GM12878 (cell line): ENCODE data around the gene BTBD9. TPM values are rescaled to one million over a fixed set of nuclear protein-coding genes. Genes with fewer than 3 reads are reported as not detected.

Experiments
- ATAC-seq: fragments of 200-7000 bp; cut with Tn5 transposase; 3 replicates; pipeline ENCODE4 v1.9.1; 2020; ENCODE audit warnings: mild to moderate bottlenecking, moderate library complexity
- BruUV-seq: library from RNA; stranded (reverse); fragments of 400-500 nt; replicated peaks from 2 replicates; lab custom pipeline; 2021; lab: Mats Ljungman, UMichigan
- CTCF ChIA-PET: fragments of 300-600 bp; sonication (Branson Sonifier 250); formaldehyde crosslinking; extraction: SDS; loops from one replicate; lab custom pipeline; 2021; ENCODE audit warnings: inconsistent platforms; lab: Yijun Ruan, JAX
- POLR2A ChIA-PET: fragments of 350-600 bp; formaldehyde crosslinking; extraction: SDS; loops from one replicate; lab custom pipeline; 2021; ENCODE audit warnings: inconsistent platforms; lab: Charles Lee
- RAD21 ChIA-PET: fragments of 300-600 bp; sonication (Branson Sonifier 250); formaldehyde crosslinking; loops from one replicate; lab custom pipeline; 2023; ENCODE audit warnings: antibody characterized with exemption; ENCODE audit not compliant: unreplicated experiment; lab: Charles Lee
- SMC1A ChIA-PET: fragments of 300-600 bp; sonication (Branson Sonifier 250); formaldehyde crosslinking; loops from one replicate; lab custom pipeline; 2023; ENCODE audit not compliant: unreplicated experiment, uncharacterized antibody; lab: Charles Lee
- DNase-seq: peaks from one replicate; pipeline ENCODE4 v3.0.0-alpha.2; 2011; ENCODE audit warnings: low read depth, low spot score
- FAIRE-seq: peaks from 3 replicates; lab custom pipeline; 2011; peaks lifted over from hg19 to GRCh38; lab: Jason Lieb, UNC
- H2AFZ ChIP-seq: 2 replicates; pipeline ENCODE4 v1.6.0; 2011; ENCODE audit warnings: low read depth, low read length, control low read depth; ENCODE audit not compliant: control insufficient read depth
- H3K27ac ChIP-seq: 2 replicates; pipeline ENCODE4 v1.5.1; 2011; ENCODE audit warnings: control low read depth; ENCODE audit not compliant: control insufficient read depth, insufficient read depth
- H3K27me3 ChIP-seq, 2 experiments: replicated peaks in 1 of 2; 2 replicates each; pipeline versions ENCODE4 v1.6.0 to v1.6.1; 2011; ENCODE audit warnings: low read length in 1 of 2; ENCODE audit not compliant: control insufficient read depth in 2 of 2, insufficient read depth in 2 of 2
- H3K36me3 ChIP-seq, 2 experiments: 2 replicates each; pipeline ENCODE4 v1.5.1; 2011; ENCODE audit warnings: low read length in 1 of 2; ENCODE audit not compliant: control insufficient read depth in 2 of 2, insufficient read depth in 2 of 2
- H3K4me1 ChIP-seq: 2 replicates; pipeline ENCODE4 v1.6.1; 2011; ENCODE audit warnings: mild to moderate bottlenecking, low read length, moderate library complexity, mixed read lengths; ENCODE audit not compliant: control insufficient read depth, insufficient read depth
- H3K4me2 ChIP-seq: 2 replicates; pipeline ENCODE4 v1.6.0; 2011; ENCODE audit warnings: control low read depth; ENCODE audit not compliant: control insufficient read depth, insufficient read depth
- H3K4me3 ChIP-seq: fragments of 200-600 bp; sonication (generic); 2 replicates; pipeline ENCODE4 v1.5.1; 2016
- H3K79me2 ChIP-seq: 2 replicates; pipeline ENCODE4 v1.6.0; 2011; ENCODE audit warnings: low read length; ENCODE audit not compliant: control insufficient read depth, insufficient read depth
- H3K9ac ChIP-seq: 2 replicates; pipeline ENCODE4 v1.8.0; 2011; ENCODE audit warnings: low read length, control low read depth, mixed read lengths; ENCODE audit not compliant: control insufficient read depth, insufficient read depth
- H3K9me3 ChIP-seq: replicated peaks from 3 replicates; pipeline ENCODE4 v1.5.1; 2011; ENCODE audit warnings: mild to moderate bottlenecking, low read length; ENCODE audit not compliant: control insufficient read depth, insufficient read depth
- H4K20me1 ChIP-seq: 2 replicates; pipeline ENCODE4 v1.6.0; 2011; ENCODE audit not compliant: control insufficient read depth, insufficient read depth
- CBX3 ChIP-seq: fragments of 200-600 bp; sonication (generic); IDR thresholded peaks from 2 replicates; pipeline ENCODE4 v1.6.1; 2016; ENCODE audit warnings: low read depth, borderline replicate concordance
- EGR1 ChIP-seq, 2 experiments: IDR thresholded peaks; 1 replicate in 1 of 2; 2 replicates in 1 of 2; pipeline ENCODE4 v1.6.1; 2011 to 2012; ENCODE audit warnings: low read depth in 2 of 2, low read length in 2 of 2, borderline replicate concordance in 1 of 2, mild to moderate bottlenecking in 1 of 2, moderate library complexity in 1 of 2
- HDAC2 ChIP-seq: fragments of 200-600 bp; sonication (generic); IDR thresholded peaks from 2 replicates; pipeline ENCODE4 v1.6.1; 2017
- RCOR1 ChIP-seq: conservative IDR thresholded peaks from 2 replicates; pipeline ENCODE4 v1.6.1; 2012; ENCODE audit warnings: low read depth, low read length, improper control_type of control experiment
- SIX5 ChIP-seq: IDR thresholded peaks from 2 replicates; pipeline ENCODE4 v1.6.1; 2011; ENCODE audit warnings: mild to moderate bottlenecking, low read depth, low read length, moderate library complexity; ENCODE audit not compliant: severe bottlenecking
- whole genome bisulfite sequencing: methylation state at CpG from one replicate; pipeline ENCODE4 v1.1.6; 2016; ENCODE audit warnings: low lambda C conversion rate; ENCODE audit not compliant: insufficient replicate concordance, insufficient coverage; ENCODE audit errors: missing lambda C conversion rate; 5-methylcytosine and 5-hydroxymethylcytosine counted together
- in situ Hi-C: fragments of 300-500 bp; cut with MboI; formaldehyde crosslinking; loops from 9 replicates; pipeline ENCODE4 v1.14.3; 2018; ENCODE audit warnings: mixed read lengths
- intact Hi-C: fragments of 100-400 bp; cut with micrococcal nuclease; formaldehyde crosslinking; loops from one replicate; pipeline ENCODE4 v1.14.2; 2022; ENCODE audit not compliant: unreplicated experiment
- polyA plus RNA-seq, 11 experiments: library from polyadenylated mRNA; depleted of rRNA in 4 of 11; unstranded in 6 of 11; stranded (reverse) in 5 of 11; fragments of >200 nt; fragmentation: Nextera tagmentation in 4 of 11; fragmentation: Illumina TruSeq in 1 of 11; extraction: Ambion mirVana in 4 of 11; extraction: Trizol in 1 of 11; gene quantifications; 1 replicate in 1 of 11; 2 replicates in 10 of 11; pipeline versions ENCODE4 v1.2.1 to v1.2.3, GENCODE V29; 2011 to 2016; ENCODE audit warnings: inconsistent platforms in 2 of 11, missing spikeins in 2 of 11, low read depth in 1 of 11
- total RNA-seq, 4 experiments: library from RNA; depleted of rRNA in 3 of 4; stranded (reverse); fragments of >200 nt in 3 of 4; fragmentation: Illumina TruSeq in 1 of 4; extraction: Trizol in 1 of 4; gene quantifications; 2 replicates each; pipeline versions ENCODE4 v1.2.1 to v1.2.3, GENCODE V29; 2013 to 2021
- TF ChIP-seq, protein P1 (sequence below): fragments of 450-650 bp; IDR thresholded peaks from 2 replicates; pipeline ENCODE4 v1.6.1; 2017; ENCODE audit warnings: mild to moderate bottlenecking, moderate library complexity
- TF ChIP-seq, protein P2 (sequence below): fragments of 450-650 bp; formaldehyde crosslinking; IDR thresholded peaks from 2 replicates; pipeline ENCODE4 v1.5.0; 2022; ENCODE audit warnings: mild to moderate bottlenecking, missing genetic modification characterization

BTBD9 gene
- total and polyA plus RNA-seq, 10 of the 15 experiments (the other 5 are each of a cell fraction or from before 2014, with no cell fraction given): 0.22 to 8.6 (median 4.6) TPM

GRCh38 chr6:38527371-38527770, 112.4 kb downstream of the BTBD9 start:
- no peaks in the 10 kb centered on the region for H3K4me1 ChIP-seq
- H2AFZ ChIP-seq: no peak overlapping the region
- BruUV-seq: no TSS peak
- no peaks in the 10 kb centered on the region for H3K36me3 ChIP-seq
- ChIA-PET CTCF (no interaction called here), POLR2A (no interaction called here), SMC1A (no interaction called here), RAD21 (no interaction called here)
- DNase-seq (no peak), FAIRE-seq (no peak), ATAC-seq (no peak)
- H3K4me3 ChIP-seq: no peak overlapping the region
- in situ Hi-C loops (no loop called here), intact Hi-C loops (no loop called here)
- no peaks in the 10 kb centered on the region for H4K20me1 ChIP-seq
- H3K27ac ChIP-seq: no peak overlapping the region
- no peak overlapping the region for H3K9ac ChIP-seq
- no peak overlapping the region for H3K4me2 ChIP-seq
- no peaks in the 10 kb centered on the region for H3K79me2 ChIP-seq
- TF ChIP-seq EGR1 (IDR thresholded peaks at IDR 0.05; ENCODE audit: borderline replicate concordance in 1 of 2, low read depth in 2 of 2, low read length in 2 of 2): no peak
- TF ChIP-seq RCOR1: no peak
- TF ChIP-seq CBX3: no peak
- TF ChIP-seq, protein P1, sequence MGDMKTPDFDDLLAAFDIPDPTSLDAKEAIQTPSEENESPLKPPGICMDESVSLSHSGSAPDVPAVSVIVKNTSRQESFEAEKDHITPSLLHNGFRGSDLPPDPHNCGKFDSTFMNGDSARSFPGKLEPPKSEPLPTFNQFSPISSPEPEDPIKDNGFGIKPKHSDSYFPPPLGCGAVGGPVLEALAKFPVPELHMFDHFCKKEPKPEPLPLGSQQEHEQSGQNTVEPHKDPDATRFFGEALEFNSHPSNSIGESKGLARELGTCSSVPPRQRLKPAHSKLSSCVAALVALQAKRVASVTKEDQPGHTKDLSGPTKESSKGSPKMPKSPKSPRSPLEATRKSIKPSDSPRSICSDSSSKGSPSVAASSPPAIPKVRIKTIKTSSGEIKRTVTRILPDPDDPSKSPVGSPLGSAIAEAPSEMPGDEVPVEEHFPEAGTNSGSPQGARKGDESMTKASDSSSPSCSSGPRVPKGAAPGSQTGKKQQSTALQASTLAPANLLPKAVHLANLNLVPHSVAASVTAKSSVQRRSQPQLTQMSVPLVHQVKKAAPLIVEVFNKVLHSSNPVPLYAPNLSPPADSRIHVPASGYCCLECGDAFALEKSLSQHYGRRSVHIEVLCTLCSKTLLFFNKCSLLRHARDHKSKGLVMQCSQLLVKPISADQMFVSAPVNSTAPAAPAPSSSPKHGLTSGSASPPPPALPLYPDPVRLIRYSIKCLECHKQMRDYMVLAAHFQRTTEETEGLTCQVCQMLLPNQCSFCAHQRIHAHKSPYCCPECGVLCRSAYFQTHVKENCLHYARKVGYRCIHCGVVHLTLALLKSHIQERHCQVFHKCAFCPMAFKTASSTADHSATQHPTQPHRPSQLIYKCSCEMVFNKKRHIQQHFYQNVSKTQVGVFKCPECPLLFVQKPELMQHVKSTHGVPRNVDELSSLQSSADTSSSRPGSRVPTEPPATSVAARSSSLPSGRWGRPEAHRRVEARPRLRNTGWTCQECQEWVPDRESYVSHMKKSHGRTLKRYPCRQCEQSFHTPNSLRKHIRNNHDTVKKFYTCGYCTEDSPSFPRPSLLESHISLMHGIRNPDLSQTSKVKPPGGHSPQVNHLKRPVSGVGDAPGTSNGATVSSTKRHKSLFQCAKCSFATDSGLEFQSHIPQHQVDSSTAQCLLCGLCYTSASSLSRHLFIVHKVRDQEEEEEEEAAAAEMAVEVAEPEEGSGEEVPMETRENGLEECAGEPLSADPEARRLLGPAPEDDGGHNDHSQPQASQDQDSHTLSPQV: no peak
- TF ChIP-seq SIX5: no peak
- TF ChIP-seq, protein P2, sequence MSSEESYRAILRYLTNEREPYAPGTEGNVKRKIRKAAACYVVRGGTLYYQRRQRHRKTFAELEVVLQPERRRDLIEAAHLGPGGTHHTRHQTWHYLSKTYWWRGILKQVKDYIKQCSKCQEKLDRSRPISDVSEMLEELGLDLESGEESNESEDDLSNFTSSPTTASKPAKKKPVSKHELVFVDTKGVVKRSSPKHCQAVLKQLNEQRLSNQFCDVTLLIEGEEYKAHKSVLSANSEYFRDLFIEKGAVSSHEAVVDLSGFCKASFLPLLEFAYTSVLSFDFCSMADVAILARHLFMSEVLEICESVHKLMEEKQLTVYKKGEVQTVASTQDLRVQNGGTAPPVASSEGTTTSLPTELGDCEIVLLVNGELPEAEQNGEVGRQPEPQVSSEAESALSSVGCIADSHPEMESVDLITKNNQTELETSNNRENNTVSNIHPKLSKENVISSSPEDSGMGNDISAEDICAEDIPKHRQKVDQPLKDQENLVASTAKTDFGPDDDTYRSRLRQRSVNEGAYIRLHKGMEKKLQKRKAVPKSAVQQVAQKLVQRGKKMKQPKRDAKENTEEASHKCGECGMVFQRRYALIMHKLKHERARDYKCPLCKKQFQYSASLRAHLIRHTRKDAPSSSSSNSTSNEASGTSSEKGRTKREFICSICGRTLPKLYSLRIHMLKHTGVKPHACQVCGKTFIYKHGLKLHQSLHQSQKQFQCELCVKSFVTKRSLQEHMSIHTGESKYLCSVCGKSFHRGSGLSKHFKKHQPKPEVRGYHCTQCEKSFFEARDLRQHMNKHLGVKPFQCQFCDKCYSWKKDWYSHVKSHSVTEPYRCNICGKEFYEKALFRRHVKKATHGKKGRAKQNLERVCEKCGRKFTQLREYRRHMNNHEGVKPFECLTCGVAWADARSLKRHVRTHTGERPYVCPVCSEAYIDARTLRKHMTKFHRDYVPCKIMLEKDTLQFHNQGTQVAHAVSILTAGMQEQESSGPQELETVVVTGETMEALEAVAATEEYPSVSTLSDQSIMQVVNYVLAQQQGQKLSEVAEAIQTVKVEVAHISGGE (CRISPR knock-in tag): no peak
- TF ChIP-seq HDAC2: no peak
- 67% methylated on average over 1 of the region's 1 CpG for WGBS
- H3K9me3 ChIP-seq: peaks cover 8% of the 10 kb centered on the region; the same call in 2 of the 3 replicates
- H3K27me3 ChIP-seq: no peaks in the 10 kb centered on the region
